ENCODE measurements around the gene RAB2B.
A peak's percentile ranks its signal among the peaks of the same experiment; 100 is the strongest.

Gene RAB2B

GRCh38 chr14:21486640-21487087, 9.9 kb upstream of the RAB2B start:
- no peak overlapping the region for H3K4me3 ChIP-seq (ENCODE audit: low read length)
- no peaks in the 10 kb centered on the region for H3F3A ChIP-seq (ENCODE audit: insufficient read depth, low read length)
- DNase-seq: no peak
- no peaks in the 10 kb centered on the region for H4K20me1 ChIP-seq (ENCODE audit: insufficient read depth, low read length)
- H3K9me3 ChIP-seq (replicated peaks; ENCODE audit: insufficient read depth, low read length): no peaks in the 10 kb centered on the region
- H3K9me2 ChIP-seq (replicated peaks; ENCODE audit: insufficient read depth, low read length): no peaks in the 10 kb centered on the region
- peaks cover 2% of the 10 kb centered on the region; the same call in 1 of the 2 replicates for H3K79me2 ChIP-seq (ENCODE audit: low read length)
- H3K4me1 ChIP-seq (ENCODE audit: low read length): no peaks in the 10 kb centered on the region
- no peak overlapping the region for H3K27ac ChIP-seq (ENCODE audit: low read length)
- H2AFZ ChIP-seq (ENCODE audit: low read length): no peak overlapping the region
- no peak overlapping the region for H3K4me2 ChIP-seq (ENCODE audit: low read depth, low read length)
- no peaks in the 10 kb centered on the region for H3K27me3 ChIP-seq (replicated peaks; ENCODE audit: insufficient read depth, low read length)
- no peak overlapping the region for H3K9ac ChIP-seq (ENCODE audit: low read length)
- no peaks in the 10 kb centered on the region for H3K36me3 ChIP-seq (replicated peaks; ENCODE audit: insufficient read depth, low read length)
- TF ChIP-seq, protein P1, sequence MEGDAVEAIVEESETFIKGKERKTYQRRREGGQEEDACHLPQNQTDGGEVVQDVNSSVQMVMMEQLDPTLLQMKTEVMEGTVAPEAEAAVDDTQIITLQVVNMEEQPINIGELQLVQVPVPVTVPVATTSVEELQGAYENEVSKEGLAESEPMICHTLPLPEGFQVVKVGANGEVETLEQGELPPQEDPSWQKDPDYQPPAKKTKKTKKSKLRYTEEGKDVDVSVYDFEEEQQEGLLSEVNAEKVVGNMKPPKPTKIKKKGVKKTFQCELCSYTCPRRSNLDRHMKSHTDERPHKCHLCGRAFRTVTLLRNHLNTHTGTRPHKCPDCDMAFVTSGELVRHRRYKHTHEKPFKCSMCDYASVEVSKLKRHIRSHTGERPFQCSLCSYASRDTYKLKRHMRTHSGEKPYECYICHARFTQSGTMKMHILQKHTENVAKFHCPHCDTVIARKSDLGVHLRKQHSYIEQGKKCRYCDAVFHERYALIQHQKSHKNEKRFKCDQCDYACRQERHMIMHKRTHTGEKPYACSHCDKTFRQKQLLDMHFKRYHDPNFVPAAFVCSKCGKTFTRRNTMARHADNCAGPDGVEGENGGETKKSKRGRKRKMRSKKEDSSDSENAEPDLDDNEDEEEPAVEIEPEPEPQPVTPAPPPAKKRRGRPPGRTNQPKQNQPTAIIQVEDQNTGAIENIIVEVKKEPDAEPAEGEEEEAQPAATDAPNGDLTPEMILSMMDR (IDR thresholded peaks at IDR 0.05; ENCODE audit: low read length): no peak
- TF ChIP-seq EZH2 (optimal IDR thresholded peaks at IDR 0.05; ENCODE audit: low read depth, low read length): no peak
- TF ChIP-seq EZH2phosphoT487 (IDR thresholded peaks at IDR 0.05; ENCODE audit: low read length): no peak

GRCh38 chr14:21476523-21476924, 235 bp downstream of the RAB2B start:
- TF ChIP-seq EZH2 (optimal IDR thresholded peaks at IDR 0.05; ENCODE audit: low read depth, low read length): no peak
- TF ChIP-seq, protein P1 (IDR thresholded peaks at IDR 0.05; ENCODE audit: low read length): no peak
- TF ChIP-seq EZH2phosphoT487 (IDR thresholded peaks at IDR 0.05; ENCODE audit: low read length): no peak
- Histone ChIP-seq H3K9ac (ENCODE audit: low read length) (peak overlapping the region; percentile 51), H3K4me2 (ENCODE audit: low read depth, low read length) (peak overlapping the region; percentile 59), H3K4me1 (ENCODE audit: low read length) (no peaks in the 10 kb centered on the region), H3F3A (ENCODE audit: insufficient read depth, low read length) (no peaks in the 10 kb centered on the region), H3K9me2 (replicated peaks; ENCODE audit: insufficient read depth, low read length) (no peaks in the 10 kb centered on the region), H3K4me3 (ENCODE audit: low read length) (peak overlapping the region; percentile 77), H3K36me3 (replicated peaks; ENCODE audit: insufficient read depth, low read length) (no peaks in the 10 kb centered on the region), H2AFZ (ENCODE audit: low read length) (peak overlapping the region; percentile 81), H3K79me2 (ENCODE audit: low read length) (peaks cover 22% of the 10 kb centered on the region), H3K9me3 (replicated peaks; ENCODE audit: insufficient read depth, low read length) (no peaks in the 10 kb centered on the region), H3K27me3 (replicated peaks; ENCODE audit: insufficient read depth, low read length) (no peaks in the 10 kb centered on the region), H4K20me1 (ENCODE audit: insufficient read depth, low read length) (no peaks in the 10 kb centered on the region), H3K27ac (ENCODE audit: low read length) (peak overlapping the region; percentile 41; the same call in 1 of the 2 replicates)
- DNase-seq: no peak

- H3K9ac ChIP-seq (ENCODE audit: low read length): peak overlapping the region; percentile 51
- peaks cover 22% of the 10 kb centered on the region for H3K79me2 ChIP-seq (ENCODE audit: low read length)
- H3K36me3 ChIP-seq (replicated peaks; ENCODE audit: insufficient read depth, low read length): no peaks in the 10 kb centered on the region
These were observed 814 bp downstream of the RAB2B start for GRCh38 chr14:21475767-21476522.

More at GRCh38 chr14:21475767-21476522, 814 bp downstream of the RAB2B start:
- Histone ChIP-seq H3K27me3 (replicated peaks; ENCODE audit: insufficient read depth, low read length) (no peaks in the 10 kb centered on the region), H3K9me2 (replicated peaks; ENCODE audit: insufficient read depth, low read length) (no peaks in the 10 kb centered on the region), H3K9me3 (replicated peaks; ENCODE audit: insufficient read depth, low read length) (no peaks in the 10 kb centered on the region), H3K27ac (ENCODE audit: low read length) (peak overlapping the region; percentile 41; the same call in 1 of the 2 replicates), H3K4me1 (ENCODE audit: low read length) (no peaks in the 10 kb centered on the region), H3F3A (ENCODE audit: insufficient read depth, low read length) (no peaks in the 10 kb centered on the region), H2AFZ (ENCODE audit: low read length) (peak overlapping the region; percentile 81), H3K4me3 (ENCODE audit: low read length) (peak overlapping the region; percentile 77), H4K20me1 (ENCODE audit: insufficient read depth, low read length) (no peaks in the 10 kb centered on the region), H3K4me2 (ENCODE audit: low read depth, low read length) (peak overlapping the region; percentile 59)
- DNase-seq: no peak
- TF ChIP-seq EZH2phosphoT487 (IDR thresholded peaks at IDR 0.05; ENCODE audit: low read length) (no peak), EZH2 (optimal IDR thresholded peaks at IDR 0.05; ENCODE audit: low read depth, low read length) (no peak)
- TF ChIP-seq, protein P1 (IDR thresholded peaks at IDR 0.05; ENCODE audit: low read length): no peak

All from MM.1S (cell line).